D721Med (cell line): ENCODE data around the gene ZBTB12.
"Not testable (repeated sequence)": the region's sequence is repeated elsewhere in the genome, so short reads cannot be mapped to it uniquely, and the experiment has no call there.

Experiments used
- DNase-seq: peaks from one replicate; pipeline ENCODE4 v3.0.0; 2011; ENCODE audit warnings: low spot score; ENCODE audit not compliant: insufficient read length
- FAIRE-seq: peaks from 2 replicates; lab custom pipeline; 2011; peaks lifted over from hg19 to GRCh38; lab: Jason Lieb, UNC
- TF ChIP-seq, protein P1 (sequence below): IDR thresholded peaks from 2 replicates; pipeline ENCODE4 v1.5.1; 2012; ENCODE audit warnings: mild to moderate bottlenecking, control low read depth; ENCODE audit not compliant: insufficient read depth; ENCODE audit errors: missing control alignments

The ZBTB12 gene

DNA sequence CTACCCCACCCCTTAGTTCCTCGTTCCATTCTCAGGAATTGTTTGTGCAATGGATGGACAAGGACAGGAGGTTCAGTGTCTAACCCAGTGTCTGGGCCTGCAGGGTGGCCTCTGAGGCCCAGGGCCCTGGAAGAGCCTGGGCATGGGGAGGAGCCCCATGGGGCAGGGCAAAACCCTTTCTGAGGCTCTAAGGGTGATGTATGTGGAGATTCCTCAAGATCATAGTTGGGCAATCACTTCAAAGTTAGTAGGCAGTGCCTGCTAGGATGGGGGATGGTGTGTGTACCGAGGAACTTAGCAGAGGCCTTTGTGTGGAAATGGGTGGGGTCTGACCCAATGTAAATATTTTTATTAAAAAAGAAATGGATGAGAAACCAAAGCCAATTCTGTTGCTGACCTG, 18.9 kb upstream of the ZBTB12 start:
- TF ChIP-seq, protein P1, sequence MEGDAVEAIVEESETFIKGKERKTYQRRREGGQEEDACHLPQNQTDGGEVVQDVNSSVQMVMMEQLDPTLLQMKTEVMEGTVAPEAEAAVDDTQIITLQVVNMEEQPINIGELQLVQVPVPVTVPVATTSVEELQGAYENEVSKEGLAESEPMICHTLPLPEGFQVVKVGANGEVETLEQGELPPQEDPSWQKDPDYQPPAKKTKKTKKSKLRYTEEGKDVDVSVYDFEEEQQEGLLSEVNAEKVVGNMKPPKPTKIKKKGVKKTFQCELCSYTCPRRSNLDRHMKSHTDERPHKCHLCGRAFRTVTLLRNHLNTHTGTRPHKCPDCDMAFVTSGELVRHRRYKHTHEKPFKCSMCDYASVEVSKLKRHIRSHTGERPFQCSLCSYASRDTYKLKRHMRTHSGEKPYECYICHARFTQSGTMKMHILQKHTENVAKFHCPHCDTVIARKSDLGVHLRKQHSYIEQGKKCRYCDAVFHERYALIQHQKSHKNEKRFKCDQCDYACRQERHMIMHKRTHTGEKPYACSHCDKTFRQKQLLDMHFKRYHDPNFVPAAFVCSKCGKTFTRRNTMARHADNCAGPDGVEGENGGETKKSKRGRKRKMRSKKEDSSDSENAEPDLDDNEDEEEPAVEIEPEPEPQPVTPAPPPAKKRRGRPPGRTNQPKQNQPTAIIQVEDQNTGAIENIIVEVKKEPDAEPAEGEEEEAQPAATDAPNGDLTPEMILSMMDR = no peak
- FAIRE-seq = no peak
- DNase-seq = no peak

DNA sequence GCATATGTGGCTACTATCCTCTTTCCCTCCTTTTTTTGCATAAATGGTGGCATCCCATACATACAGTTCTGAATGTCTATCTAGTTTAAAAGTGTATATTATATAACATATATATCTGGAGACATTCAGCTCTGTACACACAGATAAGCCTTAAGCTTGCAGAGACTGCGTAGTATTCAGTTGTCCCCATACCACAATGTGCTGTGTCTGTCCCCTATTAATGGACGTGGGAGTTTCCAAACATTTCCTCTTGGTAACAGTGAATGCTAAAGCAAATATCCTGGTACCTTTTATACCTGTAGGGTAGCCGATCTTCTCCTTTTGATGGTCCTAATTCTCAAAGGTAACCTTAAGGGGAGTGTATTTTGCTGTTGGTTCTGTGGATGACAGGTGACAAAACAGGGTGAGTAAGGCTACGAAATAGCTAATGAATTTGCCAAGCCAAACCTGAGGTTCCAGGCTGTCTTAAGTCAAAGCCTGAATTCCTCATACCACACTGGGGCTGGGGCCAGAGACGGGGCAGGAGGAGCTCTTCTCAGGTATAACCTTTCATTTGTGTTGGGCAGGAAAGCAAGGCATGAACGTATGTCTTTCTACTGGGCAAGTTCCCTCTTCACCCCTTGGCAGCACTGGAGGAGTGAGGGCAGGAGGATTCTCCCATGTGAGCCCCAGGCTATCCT, 17.9 kb upstream of the ZBTB12 start:
- TF ChIP-seq, protein P1 = no peak
- FAIRE-seq (no peak), DNase-seq (no peak)

DNA sequence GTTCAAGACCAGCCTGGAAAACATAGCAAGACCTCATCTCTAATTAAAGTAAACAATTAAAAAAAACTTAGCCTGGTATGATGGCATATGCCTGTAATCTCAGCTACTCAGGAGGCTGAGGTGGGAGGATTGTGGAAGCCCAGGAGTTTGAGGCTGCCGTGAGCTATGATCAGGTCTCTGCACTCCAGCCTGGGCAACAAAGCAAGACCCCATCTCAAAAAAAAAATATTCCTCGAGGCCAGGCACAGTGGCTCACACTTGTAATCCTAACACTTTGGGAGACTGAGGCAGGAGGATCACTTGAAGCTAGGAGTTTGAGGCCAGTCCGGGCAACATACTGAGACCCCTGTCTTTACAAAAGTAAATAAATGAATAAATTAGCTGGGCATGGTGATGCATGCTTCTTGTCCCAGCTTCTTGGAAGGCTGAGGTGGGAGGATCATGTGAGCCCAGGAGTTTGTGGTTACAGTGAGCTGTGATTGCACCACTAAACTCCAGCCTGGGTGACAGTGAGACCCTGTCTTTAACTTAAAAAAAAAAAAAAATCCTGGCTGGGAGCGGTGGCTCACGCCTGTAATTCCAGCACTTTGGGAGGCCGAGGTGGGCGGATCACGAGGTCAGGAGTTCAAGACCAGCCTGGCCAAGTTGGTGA, 16.3 kb upstream of the ZBTB12 start:
- DNase-seq = no peak
- FAIRE-seq = no peak
- TF ChIP-seq, protein P1 = no peak

DNA sequence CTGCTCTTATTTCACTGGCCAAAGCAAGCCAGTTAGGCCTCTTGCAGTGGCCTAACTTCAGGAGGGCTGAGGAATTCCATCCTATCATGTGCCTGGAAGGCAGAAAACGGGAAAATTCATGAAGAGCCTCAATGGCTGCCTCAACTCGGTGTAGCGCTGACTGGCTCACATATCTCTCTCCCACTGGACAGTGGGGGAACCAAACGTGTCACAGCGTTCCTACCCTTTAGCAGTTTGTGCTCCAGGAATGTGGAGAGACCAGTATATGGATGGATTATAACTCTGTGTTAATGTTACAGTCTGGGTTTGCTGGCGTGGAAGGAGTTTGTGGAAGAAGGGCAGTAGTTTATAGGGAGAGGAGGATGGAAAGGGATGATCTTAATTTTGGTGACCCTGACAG, 13.9 kb upstream of the ZBTB12 start:
- no peak for FAIRE-seq
- TF ChIP-seq, protein P1 = no peak
- no peak for DNase-seq

DNA sequence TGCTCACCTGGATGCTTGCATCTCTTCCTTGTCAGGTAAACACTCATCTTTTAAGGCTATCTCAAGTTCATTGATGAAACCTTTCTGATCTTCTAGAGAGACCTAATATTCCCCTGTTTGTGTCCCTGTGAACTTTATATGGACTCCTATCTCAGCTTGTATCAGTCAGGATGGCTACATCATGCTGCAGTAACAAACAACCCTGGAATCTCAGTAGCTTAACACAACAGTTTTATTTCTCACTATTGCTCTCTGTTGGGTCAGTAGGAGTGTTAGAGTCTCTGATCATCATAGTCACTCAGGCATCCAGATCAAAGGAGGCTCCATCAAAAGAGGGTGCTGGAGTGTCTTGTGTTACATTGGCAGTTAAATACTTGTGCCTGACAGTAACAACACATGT, 13.5 kb upstream of the ZBTB12 start:
- FAIRE-seq (no peak), DNase-seq (no peak)
- TF ChIP-seq, protein P1 = no peak

DNA sequence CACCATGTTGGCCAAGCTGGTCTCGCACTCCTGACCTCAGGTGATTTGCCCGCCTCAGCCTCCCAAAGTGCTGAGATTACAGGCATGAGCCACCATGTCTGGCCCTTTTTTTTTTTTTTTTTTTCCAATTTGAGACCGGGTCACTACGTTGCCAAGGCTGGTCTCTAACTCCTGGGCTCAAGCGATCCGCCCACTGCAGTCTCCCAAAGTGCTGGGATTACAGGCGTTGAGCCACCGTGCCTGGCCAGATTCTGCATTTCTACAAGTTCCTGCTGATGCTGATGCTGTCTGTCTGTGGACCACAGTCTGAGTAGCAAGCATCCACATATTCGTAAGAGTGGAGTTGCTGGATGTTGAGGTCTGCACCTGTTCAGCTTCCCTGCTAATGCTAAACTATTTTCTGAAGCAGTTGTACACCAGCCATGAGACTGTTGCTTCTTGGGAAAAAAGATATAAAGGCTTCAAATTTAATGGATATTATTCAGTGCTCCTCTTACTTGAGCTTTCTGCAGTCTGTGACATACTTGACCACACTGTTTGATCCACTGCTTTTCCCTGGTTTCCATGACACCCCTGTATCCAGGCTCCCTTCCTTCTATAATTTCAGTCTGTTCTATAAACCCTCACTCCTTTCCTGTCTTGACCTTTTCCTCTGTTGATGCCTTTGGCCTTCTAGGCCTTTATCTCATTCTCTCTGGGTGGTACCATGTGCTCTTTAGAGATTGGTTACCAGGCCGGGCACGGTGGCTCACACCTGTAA, 10.1 kb upstream of the ZBTB12 start:
- FAIRE-seq = no peak
- DNase-seq = no peak
- TF ChIP-seq, protein P1 = no peak

DNA sequence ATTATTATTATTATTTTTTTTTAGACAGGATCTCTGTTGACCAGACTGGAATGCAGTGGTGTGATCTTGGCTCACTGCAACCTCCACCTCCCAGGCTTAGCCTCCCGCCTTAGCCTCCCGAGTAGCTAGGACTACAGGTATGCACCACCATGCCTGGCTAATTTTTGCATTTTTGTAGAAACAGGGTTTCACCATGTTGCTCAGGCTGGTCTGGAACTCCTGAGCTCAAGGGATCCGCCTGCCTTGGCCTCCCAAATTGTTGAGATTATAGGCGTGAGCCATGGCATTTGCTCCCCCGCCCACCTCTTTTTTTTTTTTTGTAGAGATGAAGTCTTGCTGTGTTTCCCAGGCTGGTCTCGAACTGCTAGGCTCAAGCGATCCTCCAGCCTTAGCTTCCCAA, 7.4 kb upstream of the ZBTB12 start:
- not testable (repeated sequence) for FAIRE-seq, DNase-seq
